Measurements from ENCODE around the gene UBE2QL1.

Gene UBE2QL1

GRCh38 chr5:6448622-6449464 is at the start of gene UBE2QL1:
Gene UBE2QL1 (plus strand): TSS chr5:6448859. CDS start chr5:6448894, 35 bp downstream.
- DNase-seq = no peak

- DNase-seq = no peak
These were observed 48.4 kb upstream of the UBE2QL1 start for GRCh38 chr5:6399980-6400910.

GRCh38 chr5:6401410-6401809 is 47.2 kb upstream of the UBE2QL1 start:
- no peak for DNase-seq

- no peak for DNase-seq
These were observed 45.7 kb upstream of the UBE2QL1 start for GRCh38 chr5:6402939-6403338.

- DNase-seq = no peak
These were observed 45.2 kb upstream of the UBE2QL1 start for GRCh38 chr5:6403416-6403815.

- DNase-seq = no peak
These were observed 44.5 kb upstream of the UBE2QL1 start for GRCh38 chr5:6404129-6404528.

- DNase-seq = no peak
These were observed 43.1 kb upstream of the UBE2QL1 start for GRCh38 chr5:6405591-6405990.

GRCh38 chr5:6407558-6408259 is 41.0 kb upstream of the UBE2QL1 start:
- no peak for DNase-seq

- no peak for DNase-seq
These were observed 40.4 kb upstream of the UBE2QL1 start for GRCh38 chr5:6408260-6408596.

GRCh38 chr5:6408627-6409446 is 39.8 kb upstream of the UBE2QL1 start:
- no peak for DNase-seq

GRCh38 chr5:6410421-6410820 is 38.2 kb upstream of the UBE2QL1 start:
- no peak for DNase-seq

GRCh38 chr5:6411141-6411540 is 37.5 kb upstream of the UBE2QL1 start:
- no peak for DNase-seq

GRCh38 chr5:6412811-6413210 is 35.8 kb upstream of the UBE2QL1 start:
- no peak for DNase-seq

- no peak for DNase-seq
These were observed 31.0 kb upstream of the UBE2QL1 start for GRCh38 chr5:6417657-6418056.

GRCh38 chr5:6418679-6419276 is 29.9 kb upstream of the UBE2QL1 start:
- DNase-seq = no peak

GRCh38 chr5:6419340-6419852 is 29.3 kb upstream of the UBE2QL1 start:
- DNase-seq = no peak

- DNase-seq = no peak
These were observed 25.1 kb upstream of the UBE2QL1 start for GRCh38 chr5:6423327-6424109.

- no peak for DNase-seq
These were observed 24.5 kb upstream of the UBE2QL1 start for GRCh38 chr5:6424110-6424659.

- no peak for DNase-seq
These were observed 24.0 kb upstream of the UBE2QL1 start for GRCh38 chr5:6424700-6425099.

- DNase-seq = no peak
These were observed 21.0 kb upstream of the UBE2QL1 start for GRCh38 chr5:6427694-6428093.

Measured in activated CD8-positive, alpha-beta memory T cell treated with anti-CD3 and anti-CD28 coated beads, Interleukin-2, amount 50 U/mL, for 4 hours (primary cell).